ACC112 (cell line): ENCODE measurements around the gene EPHB1.

Experiments
- H2AFZ ChIP-seq: fragments of 200-600 bp; sonication (generic); one replicate; pipeline ENCODE4 v1.6.0; 2017; ENCODE audit warnings: antibody characterized with exemption, low read length; ENCODE audit not compliant: unreplicated experiment
- H3K27ac ChIP-seq: fragments of 200-600 bp; sonication (generic); 2 replicates; pipeline ENCODE4 v1.5.1; 2014; ENCODE audit warnings: low read depth, mild to moderate bottlenecking, antibody characterized with exemption, low read length, moderate library complexity
- H3K27me3 ChIP-seq: fragments of 200-600 bp; sonication (generic); 2 replicates; pipeline ENCODE4 v1.6.1; 2014; ENCODE audit warnings: mild to moderate bottlenecking, antibody characterized with exemption, low read length, moderate library complexity, mixed read lengths; ENCODE audit not compliant: insufficient read depth
- H3K36me3 ChIP-seq: fragments of 200-600 bp; sonication (generic); 2 replicates; pipeline ENCODE4 v1.6.1; 2016; ENCODE audit warnings: mild to moderate bottlenecking, antibody characterized with exemption, low read length, moderate library complexity, mixed read lengths; ENCODE audit not compliant: insufficient read depth
- H3K4me1 ChIP-seq: fragments of 200-600 bp; sonication (generic); one replicate; pipeline ENCODE4 v1.6.1; 2016; ENCODE audit warnings: low read length, mixed read lengths; ENCODE audit not compliant: insufficient read depth, unreplicated experiment, control insufficient read depth
- H3K4me3 ChIP-seq: fragments of 200-600 bp; sonication (generic); 2 replicates; pipeline ENCODE4 v1.5.1; 2014; ENCODE audit warnings: mild to moderate bottlenecking, low read depth, low read length
- H3K79me2 ChIP-seq: fragments of 200-600 bp; sonication (generic); one replicate; pipeline ENCODE4 v1.6.0; 2016; ENCODE audit warnings: low read length; ENCODE audit not compliant: control insufficient read depth, unreplicated experiment, insufficient read depth

The EPHB1 gene

GRCh38 chr3:134879990-134880389, 84.9 kb downstream of the EPHB1 start:
- no peaks in the 10 kb centered on the region for H3K36me3 ChIP-seq
- no peak overlapping the region for H3K4me3 ChIP-seq
- H3K27me3 ChIP-seq, result no peaks in the 10 kb centered on the region
- H3K4me1 ChIP-seq, result no peaks in the 10 kb centered on the region
- no peak overlapping the region for H3K27ac ChIP-seq
- no peak overlapping the region for H2AFZ ChIP-seq
- no peaks in the 10 kb centered on the region for H3K79me2 ChIP-seq

- H3K27me3 ChIP-seq, result no peaks in the 10 kb centered on the region
- H3K79me2 ChIP-seq, result no peaks in the 10 kb centered on the region
- no peak overlapping the region for H3K27ac ChIP-seq
- no peaks in the 10 kb centered on the region for H3K4me1 ChIP-seq
- H3K36me3 ChIP-seq, result no peaks in the 10 kb centered on the region
- H3K4me3 ChIP-seq, result no peak overlapping the region
- H2AFZ ChIP-seq, result no peak overlapping the region
These were observed 85.4 kb downstream of the EPHB1 start for GRCh38 chr3:134880431-134880830.

GRCh38 chr3:134881305-134881704, 86.2 kb downstream of the EPHB1 start:
- Histone ChIP-seq H3K79me2 (no peaks in the 10 kb centered on the region), H3K27ac (no peak overlapping the region), H2AFZ (no peak overlapping the region), H3K4me3 (no peak overlapping the region), H3K36me3 (no peaks in the 10 kb centered on the region), H3K27me3 (no peaks in the 10 kb centered on the region), H3K4me1 (no peaks in the 10 kb centered on the region)

GRCh38 chr3:134883697-134884385, 88.8 kb downstream of the EPHB1 start:
- H2AFZ ChIP-seq, result no peak overlapping the region
- no peaks in the 10 kb centered on the region for H3K4me1 ChIP-seq
- H3K79me2 ChIP-seq, result no peaks in the 10 kb centered on the region
- H3K4me3 ChIP-seq, result no peak overlapping the region
- H3K27me3 ChIP-seq, result no peaks in the 10 kb centered on the region
- H3K36me3 ChIP-seq, result no peaks in the 10 kb centered on the region
- H3K27ac ChIP-seq, result no peak overlapping the region

GRCh38 chr3:134885877-134886621, 91.0 kb downstream of the EPHB1 start:
- H3K79me2 ChIP-seq, result no peaks in the 10 kb centered on the region
- no peaks in the 10 kb centered on the region for H3K4me1 ChIP-seq
- no peak overlapping the region for H3K4me3 ChIP-seq
- H3K27me3 ChIP-seq, result no peaks in the 10 kb centered on the region
- H2AFZ ChIP-seq, result no peak overlapping the region
- H3K27ac ChIP-seq, result no peak overlapping the region
- no peaks in the 10 kb centered on the region for H3K36me3 ChIP-seq

GRCh38 chr3:134886991-134887390, 91.9 kb downstream of the EPHB1 start:
- Histone ChIP-seq H3K4me3 (no peak overlapping the region), H3K79me2 (no peaks in the 10 kb centered on the region), H3K36me3 (no peaks in the 10 kb centered on the region), H2AFZ (no peak overlapping the region), H3K27me3 (no peaks in the 10 kb centered on the region), H3K4me1 (no peaks in the 10 kb centered on the region), H3K27ac (no peak overlapping the region)

- no peaks in the 10 kb centered on the region for H3K27me3 ChIP-seq
- H3K36me3 ChIP-seq, result no peaks in the 10 kb centered on the region
- H3K79me2 ChIP-seq, result no peaks in the 10 kb centered on the region
- no peak overlapping the region for H3K4me3 ChIP-seq
- H2AFZ ChIP-seq, result no peak overlapping the region
- H3K4me1 ChIP-seq, result no peaks in the 10 kb centered on the region
- no peak overlapping the region for H3K27ac ChIP-seq
These were observed 92.5 kb downstream of the EPHB1 start for GRCh38 chr3:134887536-134887935.

- Histone ChIP-seq H3K36me3 (no peaks in the 10 kb centered on the region), H3K27me3 (no peaks in the 10 kb centered on the region)
These were observed 97.3 kb downstream of the EPHB1 start for GRCh38 chr3:134892326-134892725.

GRCh38 chr3:134892761-134893160, 97.7 kb downstream of the EPHB1 start:
- no peaks in the 10 kb centered on the region for H3K4me1 ChIP-seq
- H2AFZ ChIP-seq, result no peak overlapping the region
- no peak overlapping the region for H3K27ac ChIP-seq
- no peaks in the 10 kb centered on the region for H3K79me2 ChIP-seq
- no peaks in the 10 kb centered on the region for H3K27me3 ChIP-seq
- H3K4me3 ChIP-seq, result no peak overlapping the region
- H3K36me3 ChIP-seq, result no peaks in the 10 kb centered on the region

More at GRCh38 chr3:134892326-134892725, 97.3 kb downstream of the EPHB1 start:
- H3K4me1 ChIP-seq, result no peaks in the 10 kb centered on the region
- no peak overlapping the region for H2AFZ ChIP-seq
- no peak overlapping the region for H3K4me3 ChIP-seq
- H3K27ac ChIP-seq, result no peak overlapping the region
- H3K79me2 ChIP-seq, result no peaks in the 10 kb centered on the region

- H3K27ac ChIP-seq, result no peak overlapping the region
- no peak overlapping the region for H3K4me3 ChIP-seq
- H3K4me1 ChIP-seq, result no peaks in the 10 kb centered on the region
- no peaks in the 10 kb centered on the region for H3K79me2 ChIP-seq
- no peaks in the 10 kb centered on the region for H3K27me3 ChIP-seq
- no peaks in the 10 kb centered on the region for H3K36me3 ChIP-seq
- no peak overlapping the region for H2AFZ ChIP-seq
These were observed 99.5 kb downstream of the EPHB1 start for GRCh38 chr3:134894533-134894932.

GRCh38 chr3:134895181-134895580, 100.1 kb downstream of the EPHB1 start:
- Histone ChIP-seq H3K79me2 (no peaks in the 10 kb centered on the region), H2AFZ (no peak overlapping the region), H3K4me1 (no peaks in the 10 kb centered on the region), H3K27ac (no peak overlapping the region), H3K4me3 (no peak overlapping the region), H3K27me3 (no peaks in the 10 kb centered on the region), H3K36me3 (no peaks in the 10 kb centered on the region)
